H9 (cell line): Measurements from ENCODE around the gene WNT4. TPM values are rescaled to one million over a fixed set of nuclear protein-coding genes. Genes with fewer than 3 reads are reported as not detected.

Experiments used
- DNase-seq: peaks from one replicate; pipeline ENCODE4 v3.0.0-alpha.2; 2017
- H2AFZ ChIP-seq: one replicate; pipeline ENCODE4 v1.6.1; 2013; ENCODE audit warnings: mild to moderate bottlenecking, low read length, control low read depth, moderate library complexity
- H2AK5ac ChIP-seq: 2 replicates; pipeline ENCODE4 v1.6.1; 2013; ENCODE audit warnings: low read length, control low read depth, mixed read lengths; ENCODE audit not compliant: insufficient read length
- H2BK120ac ChIP-seq: one replicate; pipeline ENCODE4 v1.6.1; 2013; ENCODE audit warnings: low read depth, mild to moderate bottlenecking, low read length, control low read depth, inconsistent platforms; ENCODE audit not compliant: poor library complexity, severe bottlenecking
- H2BK12ac ChIP-seq: 2 replicates; pipeline ENCODE4 v1.6.1; 2013; ENCODE audit warnings: low read length, control low read depth, mixed read lengths, low read depth; ENCODE audit not compliant: insufficient read length
- H2BK15ac ChIP-seq: 2 replicates; pipeline ENCODE4 v1.6.1; 2013; ENCODE audit warnings: low read depth, low read length, control low read depth
- H2BK20ac ChIP-seq: one replicate; pipeline ENCODE4 v1.6.1; 2013; ENCODE audit warnings: low read depth, mild to moderate bottlenecking, low read length, control low read depth, inconsistent platforms; ENCODE audit not compliant: poor library complexity, severe bottlenecking
- H2BK5ac ChIP-seq: 2 replicates; pipeline ENCODE4 v1.6.1; 2013; ENCODE audit warnings: low read length, control low read depth, mixed read lengths; ENCODE audit not compliant: insufficient read length
- H3K14ac ChIP-seq: 2 replicates; pipeline ENCODE4 v1.6.1; 2013; ENCODE audit warnings: low read length, control low read depth; ENCODE audit not compliant: insufficient read depth
- H3K18ac ChIP-seq: 2 replicates; pipeline ENCODE4 v1.6.1; 2013; ENCODE audit warnings: low read depth, mild to moderate bottlenecking, mixed read lengths, low read length, control low read depth; ENCODE audit not compliant: insufficient read length
- H3K23ac ChIP-seq: 2 replicates; pipeline ENCODE4 v1.6.1; 2013; ENCODE audit warnings: low read length, control low read depth, mixed read lengths, low read depth; ENCODE audit not compliant: insufficient read length
- H3K23me2 ChIP-seq: 2 replicates; pipeline ENCODE4 v1.6.1; 2013; ENCODE audit warnings: low read depth, mild to moderate bottlenecking, mixed read lengths, low read length, control low read depth; ENCODE audit not compliant: insufficient read length, poor library complexity, severe bottlenecking
- H3K27ac ChIP-seq: 2 replicates; pipeline ENCODE4 v1.5.1; 2013; ENCODE audit warnings: low read length, control low read depth, mixed read lengths, low read depth; ENCODE audit not compliant: insufficient read length
- H3K27me3 ChIP-seq: 2 replicates; pipeline ENCODE4 v1.6.1; 2013; ENCODE audit warnings: low read length, control low read depth, inconsistent platforms; ENCODE audit not compliant: insufficient read depth
- H3K4ac ChIP-seq: 2 replicates; pipeline ENCODE4 v1.6.1; 2013; ENCODE audit warnings: low read depth, mild to moderate bottlenecking, control low read depth, inconsistent platforms, low read length, moderate library complexity
- H3K4me1 ChIP-seq: 2 replicates; pipeline ENCODE4 v1.6.1; 2013; ENCODE audit warnings: low read length, control low read depth, inconsistent platforms; ENCODE audit not compliant: insufficient read depth
- H3K4me2 ChIP-seq: 2 replicates; pipeline ENCODE4 v1.6.1; 2013; ENCODE audit warnings: low read length, control low read depth, mixed read lengths; ENCODE audit not compliant: insufficient read length, insufficient read depth
- H3K56ac ChIP-seq: 2 replicates; pipeline ENCODE4 v1.6.1; 2013; ENCODE audit warnings: low read depth, mild to moderate bottlenecking, mixed read lengths, low read length, control low read depth; ENCODE audit not compliant: insufficient read length
- H3K79me1 ChIP-seq: 2 replicates; pipeline ENCODE4 v1.6.1; 2013; ENCODE audit warnings: low read depth, mild to moderate bottlenecking, moderate library complexity, low read length, control low read depth, inconsistent platforms; ENCODE audit not compliant: insufficient read depth, poor library complexity, severe bottlenecking
- H3K79me2 ChIP-seq: 2 replicates; pipeline ENCODE4 v1.6.1; 2013; ENCODE audit warnings: low read length, control low read depth, inconsistent platforms; ENCODE audit not compliant: insufficient read depth
- H3K9ac ChIP-seq: 2 replicates; pipeline ENCODE4 v1.6.1; 2013; ENCODE audit warnings: low read length, control low read depth, mixed read lengths; ENCODE audit not compliant: insufficient read length; ENCODE audit errors: extremely low read depth
- H3K9me3 ChIP-seq: one replicate; pipeline ENCODE4 v1.6.1; 2013; ENCODE audit warnings: low read depth, low read length, inconsistent platforms; ENCODE audit not compliant: control insufficient read depth
- H3T11ph ChIP-seq: one replicate; pipeline ENCODE4 v1.6.1; 2013; ENCODE audit warnings: mild to moderate bottlenecking, low read length, control low read depth, inconsistent platforms
- H4K20me1 ChIP-seq: one replicate; pipeline ENCODE4 v1.6.1; 2013; ENCODE audit not compliant: control insufficient read depth, insufficient read length, insufficient read depth
- H4K5ac ChIP-seq: 2 replicates; pipeline ENCODE4 v1.6.1; 2013; ENCODE audit warnings: low read depth, mild to moderate bottlenecking, mixed read lengths, low read length, control low read depth; ENCODE audit not compliant: insufficient read length
- H4K8ac ChIP-seq: replicated peaks from 2 replicates; pipeline ENCODE4 v1.6.1; 2013; ENCODE audit warnings: low read length, control low read depth, mixed read lengths, low read depth; ENCODE audit not compliant: insufficient read length
- H4K91ac ChIP-seq: 2 replicates; pipeline ENCODE4 v1.6.1; 2013; ENCODE audit warnings: low read depth, mild to moderate bottlenecking, moderate library complexity, mixed read lengths, low read length, control low read depth; ENCODE audit not compliant: insufficient read length
- H3K27ac Mint-ChIP-seq, 3 experiments: 2 replicates in 2 of 3; 3 replicates in 1 of 3; pipeline ENCODE4 v1.8.0; 2020 to 2021; ENCODE audit warnings: mixed read lengths in 3 of 3, mild to moderate bottlenecking in 1 of 3, moderate library complexity in 1 of 3
- H3K27me3 Mint-ChIP-seq: 2 replicates; pipeline ENCODE4 v1.8.0; 2021; ENCODE audit warnings: low read depth, mild to moderate bottlenecking, moderate library complexity, mixed read lengths
- H3K36me3 Mint-ChIP-seq, 3 experiments: 2 replicates in 2 of 3; 3 replicates in 1 of 3; pipeline ENCODE4 v1.8.0; 2020 to 2021; ENCODE audit warnings: low read depth in 3 of 3, mixed read lengths in 3 of 3; ENCODE audit not compliant: insufficient read depth in 1 of 3
- H3K4me1 Mint-ChIP-seq, 2 experiments: 2 replicates each; pipeline ENCODE4 v1.8.0; 2020; ENCODE audit warnings: mixed read lengths in 2 of 2
- H3K4me3 Mint-ChIP-seq, 2 experiments: 2 replicates in 1 of 2; 3 replicates in 1 of 2; pipeline ENCODE4 v1.8.0; 2020 to 2021; ENCODE audit warnings: mild to moderate bottlenecking in 2 of 2, mixed read lengths in 2 of 2, moderate library complexity in 1 of 2
- H3K9me3 Mint-ChIP-seq, 2 experiments: 2 replicates in 1 of 2; 3 replicates in 1 of 2; pipeline ENCODE4 v1.8.0; 2020; ENCODE audit warnings: mild to moderate bottlenecking in 2 of 2, mixed read lengths in 2 of 2, moderate library complexity in 1 of 2
- CTCF ChIP-seq: fragments of 200-600 bp; sonication (generic); conservative IDR thresholded peaks from 3 replicates; pipeline ENCODE4 v1.8.0; 2021; ENCODE audit warnings: antibody characterized with exemption, mild to moderate bottlenecking
- WGBS: extraction: QIAGEN DNeasy Blood & Tissue Kit; methylation state at CpG from one replicate; pipeline ENCODE4 v1.1.7; 2013; ENCODE audit warnings: missing lambda C conversion rate, low lambda C conversion rate, mixed read lengths; ENCODE audit not compliant: insufficient read length; ENCODE audit errors: extremely low coverage; 5-methylcytosine and 5-hydroxymethylcytosine counted together
- total RNA-seq: library from RNA; stranded (reverse); gene quantifications from 2 replicates; pipeline ENCODE4 v1.2.1, GENCODE V29; 2021

WNT4 gene
- total RNA-seq, 1 experiment from 2014 or later = 1.4 TPM

DNA sequence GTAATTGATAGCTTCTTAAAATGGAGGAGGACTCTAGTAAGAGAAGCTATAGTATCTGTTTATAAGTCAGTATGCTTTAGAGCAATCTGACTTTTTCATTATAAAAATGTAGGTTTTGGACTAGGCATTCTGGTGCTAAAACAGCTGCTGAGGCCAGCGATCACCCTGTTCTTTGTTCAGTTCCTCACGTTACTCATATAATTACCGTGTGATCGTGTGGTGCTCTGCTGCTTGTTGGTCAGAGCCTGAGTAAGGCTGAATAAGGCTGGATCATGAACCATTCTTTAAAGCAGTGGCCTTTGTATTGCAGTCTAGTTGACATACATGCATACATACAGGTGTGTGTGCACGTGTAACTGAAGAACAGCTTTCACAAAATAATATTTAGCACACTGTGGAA is 65.2 kb downstream of the WNT4 start:
- Histone ChIP-seq H3K23ac (no peak overlapping the region), H2BK120ac (no peak overlapping the region), H3K4me1 (peaks cover 2% of the 10 kb centered on the region; the same call in 1 of the 2 replicates), H3K9ac (no peak overlapping the region), H2BK12ac (no peak overlapping the region), H3K23me2 (no peaks in the 10 kb centered on the region), H3K4ac (no peak overlapping the region), H2BK15ac (no peak overlapping the region), H3K56ac (no peak overlapping the region), H4K91ac (no peak overlapping the region), H2AK5ac (no peak overlapping the region), H3T11ph (no peak overlapping the region), H2BK5ac (no peak overlapping the region), H3K79me2 (peaks cover 19% of the 10 kb centered on the region; the same call in 1 of the 2 replicates), H3K18ac (no peak overlapping the region), H4K20me1 (no peaks in the 10 kb centered on the region), H3K27me3 (no peaks in the 10 kb centered on the region), H3K79me1 (no peaks in the 10 kb centered on the region), H3K14ac (no peak overlapping the region), H3K27ac (no peak overlapping the region), H3K9me3 (no peaks in the 10 kb centered on the region), H2AFZ (no peak overlapping the region), H2BK20ac (no peak overlapping the region), H4K5ac (no peak overlapping the region), H4K8ac (no peak overlapping the region), H3K4me2 (no peak overlapping the region)
- Mint-ChIP-seq H3K27me3 (no peaks in the 10 kb centered on the region), H3K27ac (no peak overlapping the region), H3K9me3 (no peaks in the 10 kb centered on the region), H3K4me3 (no peak overlapping the region), H3K4me1 (peaks cover 19 to 42% of the 10 kb centered on the region in 2 experiments), H3K36me3 (peaks cover 1 to 32% (median 31%) of the 10 kb centered on the region in 3 experiments; a peak in 5 of 7 replicates)
- no peak for DNase-seq
- TF ChIP-seq CTCF = no peak
- no CpG with 5 or more reads among the region's 5 CpGs for WGBS
